ENCODE measurements around the gene STK24.

DNA sequence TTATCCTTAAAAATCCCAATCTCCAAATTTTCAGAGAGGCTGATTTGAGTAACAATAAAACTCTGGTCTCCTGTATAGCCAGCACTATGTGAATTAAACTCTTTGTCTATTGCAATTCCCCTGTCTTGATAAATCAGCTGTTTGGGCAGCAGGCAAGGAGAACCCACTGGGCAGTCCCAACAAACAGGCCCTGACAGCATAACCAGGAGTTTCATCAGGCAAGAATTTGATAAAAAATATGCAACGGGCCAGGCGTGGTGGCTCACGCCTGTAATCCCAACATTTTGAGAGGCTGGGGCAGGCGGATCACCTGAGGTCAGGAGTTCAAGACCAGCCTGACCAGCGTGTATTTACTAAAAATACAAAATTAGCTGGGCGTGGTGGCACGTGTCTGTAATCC, 42.1 kb downstream of the STK24 start:
- TF ChIP-seq, protein P1, sequence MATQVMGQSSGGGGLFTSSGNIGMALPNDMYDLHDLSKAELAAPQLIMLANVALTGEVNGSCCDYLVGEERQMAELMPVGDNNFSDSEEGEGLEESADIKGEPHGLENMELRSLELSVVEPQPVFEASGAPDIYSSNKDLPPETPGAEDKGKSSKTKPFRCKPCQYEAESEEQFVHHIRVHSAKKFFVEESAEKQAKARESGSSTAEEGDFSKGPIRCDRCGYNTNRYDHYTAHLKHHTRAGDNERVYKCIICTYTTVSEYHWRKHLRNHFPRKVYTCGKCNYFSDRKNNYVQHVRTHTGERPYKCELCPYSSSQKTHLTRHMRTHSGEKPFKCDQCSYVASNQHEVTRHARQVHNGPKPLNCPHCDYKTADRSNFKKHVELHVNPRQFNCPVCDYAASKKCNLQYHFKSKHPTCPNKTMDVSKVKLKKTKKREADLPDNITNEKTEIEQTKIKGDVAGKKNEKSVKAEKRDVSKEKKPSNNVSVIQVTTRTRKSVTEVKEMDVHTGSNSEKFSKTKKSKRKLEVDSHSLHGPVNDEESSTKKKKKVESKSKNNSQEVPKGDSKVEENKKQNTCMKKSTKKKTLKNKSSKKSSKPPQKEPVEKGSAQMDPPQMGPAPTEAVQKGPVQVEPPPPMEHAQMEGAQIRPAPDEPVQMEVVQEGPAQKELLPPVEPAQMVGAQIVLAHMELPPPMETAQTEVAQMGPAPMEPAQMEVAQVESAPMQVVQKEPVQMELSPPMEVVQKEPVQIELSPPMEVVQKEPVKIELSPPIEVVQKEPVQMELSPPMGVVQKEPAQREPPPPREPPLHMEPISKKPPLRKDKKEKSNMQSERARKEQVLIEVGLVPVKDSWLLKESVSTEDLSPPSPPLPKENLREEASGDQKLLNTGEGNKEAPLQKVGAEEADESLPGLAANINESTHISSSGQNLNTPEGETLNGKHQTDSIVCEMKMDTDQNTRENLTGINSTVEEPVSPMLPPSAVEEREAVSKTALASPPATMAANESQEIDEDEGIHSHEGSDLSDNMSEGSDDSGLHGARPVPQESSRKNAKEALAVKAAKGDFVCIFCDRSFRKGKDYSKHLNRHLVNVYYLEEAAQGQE (IDR thresholded peaks at IDR 0.05; ENCODE audit: low read depth) = no peak
- no peak for TF ChIP-seq TEAD4 (IDR thresholded peaks at IDR 0.05)
- TF ChIP-seq, protein P2, sequence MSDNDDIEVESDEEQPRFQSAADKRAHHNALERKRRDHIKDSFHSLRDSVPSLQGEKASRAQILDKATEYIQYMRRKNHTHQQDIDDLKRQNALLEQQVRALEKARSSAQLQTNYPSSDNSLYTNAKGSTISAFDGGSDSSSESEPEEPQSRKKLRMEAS (IDR thresholded peaks at IDR 0.05) = no peak
- TF ChIP-seq CEBPB (IDR thresholded peaks at IDR 0.05) = no peak
- no peak for TF ChIP-seq CREB1 (IDR thresholded peaks at IDR 0.05; ENCODE audit: low read depth)
- no peak for TF ChIP-seq NFIC (IDR thresholded peaks at IDR 0.05)
- no peak for TF ChIP-seq EP300 (IDR thresholded peaks at IDR 0.05; ENCODE audit: borderline replicate concordance)
- TF ChIP-seq TAF1 (IDR thresholded peaks at IDR 0.05; ENCODE audit: low read depth) = no peak
- no peak for TF ChIP-seq RAD21 (IDR thresholded peaks at IDR 0.05; ENCODE audit: low read depth)
- no peak for TF ChIP-seq YY1 (IDR thresholded peaks at IDR 0.05; ENCODE audit: low read depth)
